HCT116 (cell line): ENCODE data around the gene INSYN1. TPM values are rescaled to one million over a fixed set of nuclear protein-coding genes. Genes with fewer than 3 reads are reported as not detected.

Experiments used
- ATAC-seq: fragments of 200-7000 bp; cut with Tn5 transposase; 2 replicates; pipeline ENCODE4 v1.9.1; 2020; ENCODE audit warnings: mild to moderate bottlenecking, moderate library complexity
- BruUV-seq: library from RNA; stranded (reverse); fragments of 400-500 nt; replicated peaks from 2 replicates; lab custom pipeline; 2021; lab: Mats Ljungman, UMichigan
- CTCF ChIA-PET: fragments of 300-600 bp; sonication (Branson Sonifier 250); formaldehyde crosslinking; loops from one replicate; lab custom pipeline; 2021; ENCODE audit warnings: antibody characterized with exemption; lab: Charles Lee
- POLR2A ChIA-PET: fragments of 300-600, 350-600 bp; sonication (Branson Sonifier 250); formaldehyde crosslinking; loops from one replicate; lab custom pipeline; 2021; ENCODE audit warnings: antibody characterized with exemption; lab: Charles Lee
- RAD21 ChIA-PET, 2 experiments: fragments of 300-600 bp; sonication (Branson Sonifier 250); formaldehyde crosslinking; loops; one replicate each; lab custom pipeline; 2023; ENCODE audit warnings: low total read pairs in 2 of 2; ENCODE audit not compliant: uncharacterized antibody in 2 of 2, unreplicated experiment in 2 of 2, low non-redundant PET in 1 of 2; lab: Charles Lee
- DNase-seq: peaks from one replicate; pipeline ENCODE4 v3.0.0-alpha.2; 2010; ENCODE audit warnings: low read depth, low spot score
- H2AFZ ChIP-seq: fragments of 200-600 bp; shearing (Covaris generic), sonication (generic); 2 replicates; pipeline ENCODE4 v1.6.1; 2017; ENCODE audit warnings: low read depth, mixed run types, mixed read lengths, antibody characterized with exemption, low read length; ENCODE audit not compliant: poor library complexity, severe bottlenecking
- H3K27ac ChIP-seq: 2 replicates; pipeline ENCODE4 v1.5.1; 2012; ENCODE audit warnings: low read depth, low read length
- H3K27me3 ChIP-seq: fragments of 200-600 bp; sonication (generic); 2 replicates; pipeline ENCODE4 v1.6.1; 2016; ENCODE audit warnings: mixed run types, low read length, mixed read lengths; ENCODE audit not compliant: insufficient read depth
- H3K36me3 ChIP-seq, 2 experiments: fragments of 200-500 bp in 1 of 2; fragments of 200-600 bp in 1 of 2; sonication (Bioruptor generic) in 1 of 2; sonication (generic) in 1 of 2; 2 replicates each; pipeline versions ENCODE4 v1.5.1 to v1.6.1; 2014 to 2016; ENCODE audit warnings: low read length in 2 of 2, inconsistent platforms in 1 of 2, mixed read lengths in 1 of 2, mixed run types in 1 of 2; ENCODE audit not compliant: insufficient read depth in 2 of 2, control insufficient read depth in 1 of 2
- H3K4me1 ChIP-seq, 2 experiments: fragments of 200-600 bp in 1 of 2; sonication (generic) in 1 of 2; 2 replicates each; pipeline versions ENCODE4 v1.5.1 to v1.6.1; 2012 to 2017; ENCODE audit warnings: low read length in 2 of 2, inconsistent platforms in 1 of 2, mild to moderate bottlenecking in 1 of 2, mixed read lengths in 1 of 2, mixed run types in 1 of 2, moderate library complexity in 1 of 2; ENCODE audit not compliant: insufficient read depth in 2 of 2, control insufficient read depth in 1 of 2
- H3K4me2 ChIP-seq: fragments of 200-600 bp; sonication (generic); 2 replicates; pipeline ENCODE4 v1.6.1; 2017; ENCODE audit warnings: mixed run types, low read length, mixed read lengths
- H3K4me3 ChIP-seq, 2 experiments: fragments of 200-600 bp in 1 of 2; sonication (generic) in 1 of 2; replicated peaks in 1 of 2; 2 replicates each; pipeline ENCODE4 v1.5.1; 2011 to 2016; ENCODE audit warnings: low read length in 2 of 2, control low read depth in 1 of 2, low read depth in 1 of 2, mild to moderate bottlenecking in 1 of 2, mixed read lengths in 1 of 2, mixed run types in 1 of 2
- H3K79me2 ChIP-seq: fragments of 200-600 bp; sonication (generic); 2 replicates; pipeline ENCODE4 v1.6.1; 2017; ENCODE audit warnings: mild to moderate bottlenecking, mixed run types, low read length, moderate library complexity, mixed read lengths; ENCODE audit not compliant: insufficient read depth
- H3K9ac ChIP-seq: fragments of 200-600 bp; sonication (generic); 2 replicates; pipeline ENCODE4 v1.6.1; 2016; ENCODE audit warnings: low read length, mixed read lengths
- H3K9me2 ChIP-seq: fragments of 200-600 bp; sonication (generic), shearing (Covaris generic); 2 replicates; pipeline ENCODE4 v1.6.1; 2017; ENCODE audit warnings: mixed run types, mild to moderate bottlenecking, moderate library complexity; ENCODE audit not compliant: insufficient read depth
- H3K9me3 ChIP-seq, 2 experiments: fragments of 200-500 bp in 1 of 2; fragments of 200-600 bp in 1 of 2; sonication (Bioruptor generic) in 1 of 2; sonication (generic) in 1 of 2; 2 replicates each; pipeline ENCODE4 v1.6.1; 2014 to 2017; ENCODE audit warnings: low read length in 2 of 2, mixed read lengths in 2 of 2, inconsistent platforms in 1 of 2, low read depth in 1 of 2, mild to moderate bottlenecking in 1 of 2, mixed run types in 1 of 2, moderate library complexity in 1 of 2; ENCODE audit not compliant: control insufficient read depth in 1 of 2, insufficient read depth in 1 of 2
- H4K20me1 ChIP-seq: fragments of 200-600 bp; sonication (generic), shearing (Covaris generic); 2 replicates; pipeline ENCODE4 v1.6.1; 2017; ENCODE audit warnings: mixed run types, mild to moderate bottlenecking, moderate library complexity; ENCODE audit not compliant: insufficient read depth
- CBX3 ChIP-seq: IDR thresholded peaks from 2 replicates; pipeline ENCODE4 v1.6.1; 2012; ENCODE audit warnings: low read depth
- EZH2 ChIP-seq: fragments of 200-600 bp; sonication (generic); IDR thresholded peaks from 2 replicates; pipeline ENCODE4 v1.6.1; 2017; ENCODE audit warnings: antibody characterized with exemption, mixed run types
- EZH2phosphoT487 ChIP-seq: fragments of 200-600 bp; IDR thresholded peaks from 2 replicates; pipeline ENCODE4 v1.6.1; 2018; ENCODE audit warnings: antibody characterized with exemption, borderline replicate concordance
- FOSL1 ChIP-seq: IDR thresholded peaks from 2 replicates; pipeline ENCODE4 v1.6.1; 2012; ENCODE audit warnings: low read depth
- JUND ChIP-seq: IDR thresholded peaks from 2 replicates; pipeline ENCODE4 v1.6.1; 2012
- RAD21 ChIP-seq: IDR thresholded peaks from 2 replicates; pipeline ENCODE4 v1.6.1; 2012; ENCODE audit warnings: low read depth, mild to moderate bottlenecking
- SIN3A ChIP-seq: IDR thresholded peaks from 2 replicates; pipeline ENCODE4 v1.6.1; 2012; ENCODE audit warnings: low read depth
- TCF7L2 ChIP-seq: IDR thresholded peaks from 2 replicates; pipeline ENCODE4 v1.7.0; 2011; ENCODE audit warnings: borderline replicate concordance, inconsistent platforms; ENCODE audit not compliant: insufficient read depth, insufficient read length; ENCODE audit errors: extremely low read depth
- YY1 ChIP-seq: IDR thresholded peaks from 2 replicates; pipeline ENCODE4 v1.6.1; 2011; ENCODE audit warnings: low read length, low read depth, moderate library complexity, mild to moderate bottlenecking; ENCODE audit not compliant: insufficient replicate concordance; ENCODE audit errors: extremely low read depth
- intact Hi-C: fragments of 100-400 bp; cut with micrococcal nuclease; formaldehyde crosslinking; loops from 2 replicates; pipeline ENCODE4 v1.10.0; 2022
- total RNA-seq: library from RNA; stranded (reverse); gene quantifications from one replicate; pipeline ENCODE4 v1.2.1, GENCODE V29; 2021; ENCODE audit not compliant: unreplicated experiment
- TF ChIP-seq, protein P1 (sequence below): IDR thresholded peaks from 2 replicates; pipeline ENCODE4 v1.6.1; 2011; ENCODE audit warnings: mild to moderate bottlenecking, low read length, moderate library complexity; ENCODE audit not compliant: insufficient replicate concordance; ENCODE audit errors: extremely low read depth
- TF ChIP-seq, protein P2 (sequence below): IDR thresholded peaks from 2 replicates; pipeline ENCODE4 v1.6.1; 2012

Gene INSYN1
- total RNA-seq, 1 experiment from 2014 or later: 2.0 TPM

DNA sequence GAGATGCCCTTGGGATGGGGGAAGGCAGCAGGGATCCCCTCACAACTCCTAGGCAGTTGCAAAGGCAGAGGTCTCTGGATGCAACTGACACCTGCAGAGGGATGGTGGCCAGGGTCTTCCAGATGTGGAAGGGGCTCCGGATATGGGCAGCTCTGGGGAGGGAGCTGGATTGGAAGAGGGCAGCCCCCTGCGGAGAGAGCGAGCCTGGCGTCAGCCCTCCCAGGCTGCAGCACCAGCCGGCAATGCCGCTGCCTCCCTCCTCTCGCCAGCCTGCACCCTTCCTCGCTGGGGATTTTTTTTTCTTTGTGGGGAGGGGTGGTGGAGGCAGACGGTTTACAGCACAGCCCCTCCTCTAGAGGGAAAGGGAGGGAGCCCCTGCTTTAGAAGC, 1.6 kb downstream of the INSYN1 start:
- no peak overlapping the region for H3K4me3 ChIP-seq
- ChIA-PET CTCF (no interaction called here), RAD21 (no interaction called here)
- H3K27ac ChIP-seq: no peak overlapping the region
- no TSS peak for BruUV-seq
- H3K27me3 ChIP-seq: no peaks in the 10 kb centered on the region
- no peak overlapping the region for H3K4me2 ChIP-seq
- TF ChIP-seq JUND (no peak), RAD21 (no peak), YY1 (no peak), CBX3 (no peak), EZH2phosphoT487 (no peak), TCF7L2 (no peak), EZH2 (no peak), FOSL1 (no peak), SIN3A (no peak)
- TF ChIP-seq, protein P1, sequence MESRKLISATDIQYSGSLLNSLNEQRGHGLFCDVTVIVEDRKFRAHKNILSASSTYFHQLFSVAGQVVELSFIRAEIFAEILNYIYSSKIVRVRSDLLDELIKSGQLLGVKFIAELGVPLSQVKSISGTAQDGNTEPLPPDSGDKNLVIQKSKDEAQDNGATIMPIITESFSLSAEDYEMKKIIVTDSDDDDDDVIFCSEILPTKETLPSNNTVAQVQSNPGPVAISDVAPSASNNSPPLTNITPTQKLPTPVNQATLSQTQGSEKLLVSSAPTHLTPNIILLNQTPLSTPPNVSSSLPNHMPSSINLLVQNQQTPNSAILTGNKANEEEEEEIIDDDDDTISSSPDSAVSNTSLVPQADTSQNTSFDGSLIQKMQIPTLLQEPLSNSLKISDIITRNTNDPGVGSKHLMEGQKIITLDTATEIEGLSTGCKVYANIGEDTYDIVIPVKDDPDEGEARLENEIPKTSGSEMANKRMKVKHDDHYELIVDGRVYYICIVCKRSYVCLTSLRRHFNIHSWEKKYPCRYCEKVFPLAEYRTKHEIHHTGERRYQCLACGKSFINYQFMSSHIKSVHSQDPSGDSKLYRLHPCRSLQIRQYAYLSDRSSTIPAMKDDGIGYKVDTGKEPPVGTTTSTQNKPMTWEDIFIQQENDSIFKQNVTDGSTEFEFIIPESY: no peak
- TF ChIP-seq, protein P2, sequence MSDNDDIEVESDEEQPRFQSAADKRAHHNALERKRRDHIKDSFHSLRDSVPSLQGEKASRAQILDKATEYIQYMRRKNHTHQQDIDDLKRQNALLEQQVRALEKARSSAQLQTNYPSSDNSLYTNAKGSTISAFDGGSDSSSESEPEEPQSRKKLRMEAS: no peak
- TF ChIP-seq, all 23 proteins: peak for 0
- Histone ChIP-seq H3K4me1 (peaks cover 0 to 3% of the 10 kb centered on the region in 2 experiments; a peak in 1 of 4 replicates), H3K9ac (no peak overlapping the region), H2AFZ (no peak overlapping the region), H3K9me3 (no peaks in the 10 kb centered on the region), H3K9me2 (no peaks in the 10 kb centered on the region), H3K79me2 (no peaks in the 10 kb centered on the region), H4K20me1 (no peaks in the 10 kb centered on the region), H3K36me3 (no peaks in the 10 kb centered on the region)
- intact Hi-C loops: no loop called here
- POLR2A ChIA-PET: no interaction called here
- DNase-seq (no peak), ATAC-seq (no peak)
